ENCODE measurements around the gene ARID1B.

The ARID1B gene

DNA sequence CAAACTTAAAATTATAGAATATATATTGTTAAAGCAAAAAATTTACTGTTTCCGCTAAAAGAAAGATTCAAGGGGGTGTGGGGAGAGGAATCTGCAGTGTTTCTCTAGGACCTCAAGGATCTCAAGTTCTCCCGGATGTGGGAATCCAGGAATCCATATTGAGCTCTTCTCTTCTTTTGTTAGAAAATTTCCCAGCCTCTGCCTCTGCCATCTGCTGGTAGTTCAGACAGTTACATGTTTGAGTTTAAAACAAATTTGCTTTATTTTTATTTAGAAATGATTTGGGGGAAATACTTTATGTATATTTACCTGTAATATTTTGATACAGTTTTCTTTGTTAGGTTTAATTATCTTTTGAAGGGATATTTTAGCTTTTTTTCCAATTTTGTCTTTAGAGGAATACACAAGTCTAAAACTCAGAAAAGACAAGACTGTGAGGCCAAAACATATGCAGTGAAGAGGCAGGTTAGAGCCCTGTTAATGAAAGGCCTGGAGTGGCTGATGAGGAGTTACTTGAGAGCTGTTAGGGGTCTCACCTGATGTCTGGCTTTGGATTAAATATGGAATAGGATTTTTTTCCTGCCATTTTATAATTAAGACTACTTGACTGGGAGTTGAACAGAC is 268.8 kb downstream of the ARID1B start:
- peak; percentile 73 for DNase-seq (ENCODE audit: low read depth, low spot score)

GRCh38 chr6:157046776-157047175 is 269.6 kb downstream of the ARID1B start:
- DNase-seq (ENCODE audit: low read depth, low spot score), result peak; percentile 46

GRCh38 chr6:157047328-157047727 is 270.1 kb downstream of the ARID1B start:
- DNase-seq (ENCODE audit: low read depth, low spot score), result no peak

DNA sequence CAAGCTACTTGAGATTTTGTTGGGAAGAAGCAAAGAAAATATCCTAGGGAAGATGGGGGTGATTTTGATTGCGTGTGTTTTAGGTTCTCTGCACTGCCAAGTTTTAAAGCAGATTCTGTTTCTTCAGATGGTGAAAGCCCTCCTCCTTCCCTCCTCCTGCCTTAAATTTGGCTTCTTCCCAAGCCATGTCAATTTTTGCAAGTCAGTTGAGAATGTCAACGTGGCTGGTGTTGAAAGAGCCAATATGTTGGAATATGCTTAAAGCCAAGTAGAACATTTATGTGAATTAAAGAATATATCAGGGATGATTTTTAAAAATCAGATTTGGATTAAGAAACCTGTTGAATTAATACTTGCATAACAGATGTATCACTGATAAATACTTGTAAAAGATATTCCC is 270.8 kb downstream of the ARID1B start:
- DNase-seq (ENCODE audit: low read depth, low spot score), result peak; percentile 26

DNA sequence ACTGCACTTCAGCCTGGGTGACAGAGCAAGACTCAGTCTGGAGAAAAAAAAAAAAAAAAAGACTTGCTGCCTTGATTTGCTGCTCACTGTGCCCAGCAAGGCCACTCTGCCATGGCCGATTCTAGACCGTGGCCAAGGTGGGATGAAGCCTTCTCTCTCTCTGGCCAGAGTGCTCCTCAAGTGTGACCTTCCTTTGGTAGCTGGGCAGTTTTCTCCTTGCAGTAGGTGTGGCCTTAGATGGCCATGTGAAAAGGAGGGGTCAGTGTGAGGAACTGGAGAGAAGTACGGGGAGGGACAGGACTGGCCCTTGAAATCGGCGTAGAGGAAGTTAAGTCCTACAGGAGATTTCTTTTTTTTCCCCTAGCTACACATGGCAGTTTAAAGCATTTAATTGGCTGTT is 272.0 kb downstream of the ARID1B start:
- DNase-seq (ENCODE audit: low read depth, low spot score), result no peak

DNA sequence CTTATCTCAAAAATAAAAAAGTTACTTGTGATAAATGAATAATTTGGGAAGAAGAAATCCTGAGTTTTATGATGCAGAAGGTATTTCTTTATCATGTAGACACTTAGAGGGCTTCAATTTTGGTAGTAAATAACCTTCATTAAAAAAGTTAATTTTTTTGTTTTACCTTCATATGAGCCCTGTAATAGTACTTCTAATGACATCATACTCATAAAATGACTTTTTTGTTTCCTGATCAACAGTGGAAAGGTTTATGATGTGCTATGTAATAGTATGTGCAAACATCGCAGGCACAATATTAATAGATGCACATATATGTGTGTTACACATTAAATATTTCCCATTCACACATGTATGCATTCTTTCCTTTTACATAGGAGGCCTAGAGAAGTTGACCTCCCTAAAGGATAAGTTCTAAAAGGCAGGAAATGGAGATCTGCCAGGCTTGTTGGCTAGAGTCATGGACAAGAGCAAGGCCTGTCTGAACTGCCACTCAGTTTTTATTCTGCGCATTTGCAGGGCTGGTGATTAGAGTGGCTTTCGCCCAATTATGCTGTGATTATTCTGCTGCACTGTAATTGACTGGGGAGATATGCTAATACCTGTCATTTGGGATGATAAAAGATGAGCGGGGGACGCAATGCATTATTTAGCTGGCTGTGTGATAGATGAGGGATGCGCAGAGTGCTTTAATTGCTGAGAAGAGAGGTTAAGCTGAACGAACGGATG is 273.5 kb downstream of the ARID1B start:
- no peak for DNase-seq (ENCODE audit: low read depth, low spot score)

- DNase-seq (ENCODE audit: low read depth, low spot score), result no peak
Measured at GRCh38 chr6:157054531-157054979, 277.4 kb downstream of the ARID1B start.

GRCh38 chr6:157055863-157056262 is 278.7 kb downstream of the ARID1B start:
- DNase-seq (ENCODE audit: low read depth, low spot score), result no peak

DNA sequence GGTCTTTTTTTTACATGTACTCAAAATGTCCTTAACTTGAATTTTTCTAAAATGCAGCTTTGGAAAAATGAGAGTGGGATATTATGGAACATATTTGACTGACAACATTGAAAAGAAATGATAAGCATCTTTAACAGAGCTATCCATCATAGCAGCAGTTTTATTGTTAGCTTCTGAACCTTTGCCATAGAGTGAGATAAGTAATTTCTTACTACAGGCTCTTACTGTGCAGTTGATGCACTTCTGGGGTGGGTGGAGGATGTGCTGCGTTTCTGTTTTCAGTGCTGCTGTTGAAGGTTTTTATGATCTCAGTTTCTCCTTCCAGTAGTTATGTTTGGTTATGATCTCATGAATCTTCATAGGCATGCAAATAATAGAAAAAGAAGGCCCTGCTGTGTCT is 279.1 kb downstream of the ARID1B start:
- DNase-seq (ENCODE audit: low read depth, low spot score), result no peak

GRCh38 chr6:157058574-157058973 is 281.4 kb downstream of the ARID1B start:
- DNase-seq (ENCODE audit: low read depth, low spot score), result no peak

DNA sequence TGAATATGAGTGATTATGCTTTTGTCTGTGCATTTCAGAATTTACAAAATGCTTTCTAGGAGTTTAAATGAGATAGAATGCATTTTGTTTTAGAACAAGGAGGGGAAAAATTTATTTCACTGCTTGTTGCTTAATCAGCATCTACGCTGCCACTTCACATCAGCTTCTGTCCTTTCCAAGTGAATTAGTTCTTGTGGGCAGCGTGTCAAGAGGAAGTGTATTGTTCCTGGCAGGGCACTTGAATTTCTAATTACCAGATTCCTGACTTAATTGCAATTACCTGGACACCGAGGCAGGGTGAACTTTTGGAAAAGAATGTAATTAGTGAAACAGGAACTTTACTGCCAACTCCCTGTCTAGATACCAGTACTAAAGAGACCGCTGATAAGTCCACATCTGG is 282.6 kb downstream of the ARID1B start:
- peak; percentile 80 for DNase-seq (ENCODE audit: low read depth, low spot score)

DNA sequence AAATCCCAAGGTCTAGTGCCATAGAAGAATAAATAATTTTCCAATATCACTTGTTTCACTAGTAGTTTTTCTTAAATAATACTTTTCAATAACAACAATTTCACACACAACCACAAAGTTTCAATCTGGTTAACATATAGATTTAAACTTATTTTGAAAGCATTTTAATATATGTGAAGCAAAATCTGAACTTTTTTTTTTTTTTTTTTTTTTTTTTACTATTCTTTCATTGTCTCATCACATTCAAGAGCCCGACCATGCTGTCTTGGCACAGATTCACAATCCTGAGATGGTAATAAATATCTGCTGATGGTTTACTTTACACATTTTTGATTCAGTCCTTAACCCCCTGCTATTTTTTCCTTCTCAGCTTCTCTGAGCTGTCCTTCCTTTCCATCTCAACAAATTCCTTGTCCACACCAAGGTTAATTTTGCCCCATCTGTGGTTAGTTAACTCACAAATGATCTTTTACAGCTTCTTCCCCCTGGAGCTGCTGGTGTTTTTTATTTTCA is 283.3 kb downstream of the ARID1B start:
- DNase-seq (ENCODE audit: low read depth, low spot score), result peak; percentile 58

DNA sequence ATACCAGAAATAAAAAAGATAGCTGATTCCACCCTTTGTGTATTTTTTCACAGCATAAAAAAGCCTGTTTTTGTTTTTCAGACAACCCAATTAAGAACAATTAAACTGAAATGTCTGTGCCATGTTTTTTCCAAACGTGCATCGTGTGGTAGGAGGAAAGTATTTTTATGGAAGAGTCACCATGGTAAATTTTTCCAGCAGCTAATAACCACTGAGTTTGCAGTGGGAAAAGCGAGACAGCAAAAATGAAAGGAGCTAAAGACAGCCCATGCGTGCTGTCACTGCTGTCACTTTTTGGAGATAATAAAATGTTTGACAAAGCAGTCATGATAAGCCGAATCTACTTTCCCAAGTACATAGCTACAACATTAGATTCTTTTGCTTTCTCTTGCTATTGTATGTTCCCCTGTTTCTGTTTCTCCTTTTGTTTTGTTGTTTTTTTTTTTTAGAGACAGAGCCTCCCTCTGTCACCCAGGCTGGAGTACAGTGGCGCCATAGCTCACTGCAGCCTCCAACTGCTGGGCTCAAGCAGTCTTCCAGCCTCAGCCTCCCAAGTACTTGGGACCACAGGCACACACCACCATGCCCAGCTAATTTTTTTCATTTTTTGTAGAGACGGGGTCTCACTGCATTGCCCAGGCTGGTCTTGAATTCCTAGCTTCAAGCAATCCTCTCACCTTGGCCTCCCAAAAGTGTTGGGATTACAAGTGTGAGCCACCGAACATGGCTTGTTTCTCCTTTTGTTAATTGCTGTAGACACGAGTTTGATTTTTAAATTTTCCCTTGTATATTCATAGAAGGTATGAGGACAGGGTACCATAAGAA is 284.8 kb downstream of the ARID1B start:
- DNase-seq (ENCODE audit: low read depth, low spot score), result no peak

- peak; percentile 53 for DNase-seq (ENCODE audit: low read depth, low spot score)
Measured at GRCh38 chr6:157063176-157063905, 286.2 kb downstream of the ARID1B start.

- DNase-seq (ENCODE audit: low read depth, low spot score), result peak; percentile 30
Measured at GRCh38 chr6:157063923-157064322, 286.7 kb downstream of the ARID1B start.

DNA sequence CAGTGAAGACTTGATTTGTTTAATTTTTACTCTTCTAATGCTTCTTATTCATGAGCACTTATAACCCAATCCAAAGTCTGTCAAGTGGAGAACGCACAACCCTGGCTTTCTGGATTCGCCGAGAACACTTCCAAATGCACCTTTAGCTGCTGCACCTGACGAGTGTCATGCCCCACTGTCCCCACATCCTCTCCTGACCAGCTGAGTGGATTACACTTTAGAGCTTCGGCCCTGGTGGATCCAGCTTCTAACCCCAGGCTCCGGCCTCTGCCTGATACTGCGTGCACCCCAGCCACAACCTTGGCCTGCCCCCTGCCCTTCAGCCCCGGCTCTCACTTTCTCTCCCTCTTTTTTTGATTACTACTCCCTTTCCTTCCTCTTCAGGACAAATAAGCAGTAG is 287.3 kb downstream of the ARID1B start:
- no peak for DNase-seq (ENCODE audit: low read depth, low spot score)

DNA sequence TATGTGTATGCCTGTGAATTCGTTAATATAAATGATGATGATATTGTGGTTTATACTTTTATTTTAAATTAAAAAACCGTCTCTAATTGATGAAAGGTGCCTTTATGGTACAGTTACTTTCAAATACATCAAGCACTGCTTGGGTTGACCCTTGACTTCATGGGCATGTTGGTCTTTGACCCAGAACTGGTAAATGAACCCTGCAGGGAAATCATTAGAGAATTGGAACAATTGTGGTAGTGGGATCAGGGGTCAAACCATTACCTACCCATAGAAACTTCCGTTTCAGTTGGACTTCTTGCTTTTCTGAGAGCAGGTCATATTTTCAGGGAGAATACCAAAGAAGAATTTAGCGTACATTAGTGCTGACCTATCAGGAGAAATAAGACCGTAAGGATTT is 288.2 kb downstream of the ARID1B start:
- DNase-seq (ENCODE audit: low read depth, low spot score), result no peak

DNA sequence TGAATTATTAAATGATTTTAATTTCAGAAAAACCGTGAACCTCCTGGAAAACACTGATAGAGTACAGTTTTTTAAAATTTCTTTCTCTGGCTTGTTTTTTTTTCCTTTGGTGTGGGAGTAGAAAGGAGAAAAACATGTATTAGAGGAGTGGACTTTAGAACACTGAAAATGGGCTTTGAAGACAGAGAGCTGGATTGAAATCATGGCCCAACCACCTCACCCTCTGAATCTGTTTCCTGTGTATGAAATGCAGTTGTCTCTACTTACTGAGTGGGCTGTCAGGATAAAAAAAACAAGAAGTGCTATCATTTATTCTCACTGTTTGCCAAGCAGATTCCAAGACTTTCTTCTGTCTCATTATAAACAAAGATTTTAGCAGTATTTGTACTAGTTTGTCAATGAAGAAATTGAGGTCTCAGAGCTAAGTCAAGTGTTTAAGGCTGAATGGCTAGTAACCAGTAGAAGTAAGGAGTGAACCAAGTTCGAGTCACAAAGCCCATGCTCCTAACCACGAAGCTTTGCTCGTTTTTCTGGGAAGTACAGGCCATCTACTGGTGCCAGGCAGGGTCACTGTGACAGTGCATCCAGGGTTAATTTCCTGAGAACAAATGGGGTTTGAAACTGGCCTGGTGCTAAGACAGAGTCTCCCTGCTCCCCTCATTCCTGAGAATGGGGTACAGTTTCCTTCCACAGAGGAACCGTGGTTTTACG is 289.8 kb downstream of the ARID1B start:
- DNase-seq (ENCODE audit: low read depth, low spot score), result no peak

GRCh38 chr6:157067507-157067906 is 290.3 kb downstream of the ARID1B start:
- no peak for DNase-seq (ENCODE audit: low read depth, low spot score)

- peak; percentile 55 for DNase-seq (ENCODE audit: low read depth, low spot score)
Measured at GRCh38 chr6:157068691-157069324, 291.6 kb downstream of the ARID1B start.

All from astrocyte of the hippocampus (primary cell).